Esophagus muscularis mucosa (tissue), 4 donors: ENCODE measurements around the gene PSMA8. TPM values are rescaled to one million over a fixed set of nuclear protein-coding genes. Genes with fewer than 3 reads are reported as not detected.

Experiments
- total RNA-seq, 4 donors: library from RNA; depleted of rRNA; stranded (reverse); fragments of >200 nt; gene quantifications; one replicate each; pipeline versions ENCODE4 v1.1.0 to v1.2.1, GENCODE V29; 2016

Gene PSMA8
- total RNA-seq, 4 donors from 2014 or later: not detected

Other genes starting within 250 kb of the PSMA8 start
- 100 to 1,000 TPM in 1 of 4 donors, 10 to 100 TPM in 3; 74.1 to 166 (median 84.3) TPM for gene SS18, start 43.3 kb upstream of the PSMA8 start, total RNA-seq
- 10 to 100 TPM in 1 of 4 donors, 1 to 10 TPM in 3; 5.2 to 14.1 (median 8.1) TPM for gene TAF4B, start 92.6 kb downstream of the PSMA8 start, total RNA-seq